ENCODE measurements around the gene GNAL.

- TF ChIP-seq, protein P1, sequence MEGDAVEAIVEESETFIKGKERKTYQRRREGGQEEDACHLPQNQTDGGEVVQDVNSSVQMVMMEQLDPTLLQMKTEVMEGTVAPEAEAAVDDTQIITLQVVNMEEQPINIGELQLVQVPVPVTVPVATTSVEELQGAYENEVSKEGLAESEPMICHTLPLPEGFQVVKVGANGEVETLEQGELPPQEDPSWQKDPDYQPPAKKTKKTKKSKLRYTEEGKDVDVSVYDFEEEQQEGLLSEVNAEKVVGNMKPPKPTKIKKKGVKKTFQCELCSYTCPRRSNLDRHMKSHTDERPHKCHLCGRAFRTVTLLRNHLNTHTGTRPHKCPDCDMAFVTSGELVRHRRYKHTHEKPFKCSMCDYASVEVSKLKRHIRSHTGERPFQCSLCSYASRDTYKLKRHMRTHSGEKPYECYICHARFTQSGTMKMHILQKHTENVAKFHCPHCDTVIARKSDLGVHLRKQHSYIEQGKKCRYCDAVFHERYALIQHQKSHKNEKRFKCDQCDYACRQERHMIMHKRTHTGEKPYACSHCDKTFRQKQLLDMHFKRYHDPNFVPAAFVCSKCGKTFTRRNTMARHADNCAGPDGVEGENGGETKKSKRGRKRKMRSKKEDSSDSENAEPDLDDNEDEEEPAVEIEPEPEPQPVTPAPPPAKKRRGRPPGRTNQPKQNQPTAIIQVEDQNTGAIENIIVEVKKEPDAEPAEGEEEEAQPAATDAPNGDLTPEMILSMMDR (IDR thresholded peaks at IDR 0.05; ENCODE audit: low read depth, low read length): no peak
- no peak for TF ChIP-seq POLR2A (IDR thresholded peaks at IDR 0.05; ENCODE audit: extremely low read depth, insufficient read length)
- TF ChIP-seq, protein P2, sequence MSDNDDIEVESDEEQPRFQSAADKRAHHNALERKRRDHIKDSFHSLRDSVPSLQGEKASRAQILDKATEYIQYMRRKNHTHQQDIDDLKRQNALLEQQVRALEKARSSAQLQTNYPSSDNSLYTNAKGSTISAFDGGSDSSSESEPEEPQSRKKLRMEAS (IDR thresholded peaks at IDR 0.05; ENCODE audit: low read depth, low read length): no peak
Measured at GRCh38 chr18:11830585-11830984, 141.5 kb downstream of the GNAL start.

Data from NB4 (cell line).